OCI-LY7 (cell line): ENCODE results near the gene C1orf87. TPM values are rescaled to one million over a fixed set of nuclear protein-coding genes. Genes with fewer than 3 reads are reported as not detected.
A peak's percentile ranks its signal among the peaks of the same experiment; 100 is the strongest.
"Not testable (repeated sequence)": the region's sequence is repeated elsewhere in the genome, so short reads cannot be mapped to it uniquely, and the experiment has no call there.

Source experiments
- BruUV-seq: library from RNA; stranded (reverse); fragments of 400-500 nt; replicated peaks from 2 replicates; lab custom pipeline; 2021; lab: Mats Ljungman, UMichigan
- CTCF ChIA-PET: fragments of 300-600 bp; sonication (Branson Sonifier 250); formaldehyde crosslinking; loops from one replicate; lab custom pipeline; 2022; ENCODE audit warnings: antibody characterized with exemption; ENCODE audit not compliant: unreplicated experiment; lab: Charles Lee
- POLR2A ChIA-PET: fragments of 300-600 bp; sonication (Branson Sonifier 250); formaldehyde crosslinking; loops from one replicate; lab custom pipeline; 2022; ENCODE audit warnings: antibody characterized with exemption; lab: Charles Lee
- DNase-seq: peaks from one replicate; pipeline ENCODE4 v3.0.0-alpha.2; 2015; ENCODE audit warnings: low spot score
- H2AFZ ChIP-seq: fragments of 200-600 bp; sonication (generic), shearing (Covaris generic); 2 replicates; pipeline ENCODE4 v1.6.1; 2014; ENCODE audit warnings: mild to moderate bottlenecking, antibody characterized with exemption, low read length, moderate library complexity
- H3K27ac ChIP-seq: fragments of 200-600 bp; sonication (generic); 2 replicates; pipeline ENCODE4 v1.5.1; 2014; ENCODE audit warnings: mixed run types, low read depth, mild to moderate bottlenecking, moderate library complexity, low read length, inconsistent platforms; ENCODE audit not compliant: poor library complexity, severe bottlenecking
- H3K36me3 ChIP-seq: fragments of 200-600 bp; sonication (generic); 2 replicates; pipeline ENCODE4 v1.6.1; 2014; ENCODE audit warnings: mild to moderate bottlenecking, antibody characterized with exemption, low read length, moderate library complexity, mixed read lengths; ENCODE audit not compliant: insufficient read depth
- H3K4me1 ChIP-seq: fragments of 200-600 bp; sonication (generic); 2 replicates; pipeline ENCODE4 v1.5.1; 2014; ENCODE audit warnings: mild to moderate bottlenecking, low read length; ENCODE audit not compliant: insufficient read depth, poor library complexity, severe bottlenecking
- H3K4me2 ChIP-seq: fragments of 200-600 bp; sonication (generic); 2 replicates; pipeline ENCODE4 v1.6.1; 2014; ENCODE audit warnings: mild to moderate bottlenecking, low read length
- H3K4me3 ChIP-seq: fragments of 200-600 bp; sonication (generic); 2 replicates; pipeline ENCODE4 v1.5.1; 2014; ENCODE audit warnings: mild to moderate bottlenecking, low read depth, low read length; ENCODE audit not compliant: poor library complexity, severe bottlenecking
- H3K79me2 ChIP-seq: fragments of 200-600 bp; sonication (generic); 2 replicates; pipeline ENCODE4 v1.6.1; 2016; ENCODE audit warnings: low read depth, mild to moderate bottlenecking, low read length, moderate library complexity, mixed read lengths; ENCODE audit not compliant: insufficient read depth
- H3K9me2 ChIP-seq: fragments of 200-600 bp; sonication (generic); 2 replicates; pipeline ENCODE4 v1.6.1; 2016; ENCODE audit warnings: mild to moderate bottlenecking, low read length, mixed read lengths; ENCODE audit not compliant: insufficient read depth
- H3K9me3 ChIP-seq: fragments of 200-600 bp; sonication (generic); 2 replicates; pipeline ENCODE4 v1.6.1; 2014; ENCODE audit warnings: mild to moderate bottlenecking, mixed run types, low read length, mixed read lengths
- H4K20me1 ChIP-seq: fragments of 200-600 bp; sonication (generic); 2 replicates; pipeline ENCODE4 v1.6.1; 2014; ENCODE audit warnings: mild to moderate bottlenecking, antibody characterized with exemption, low read length, moderate library complexity, mixed read lengths; ENCODE audit not compliant: insufficient read depth
- CTCF ChIP-seq: fragments of 200-600 bp; sonication (generic); conservative IDR thresholded peaks from 2 replicates; pipeline ENCODE4 v1.5.1; 2014; ENCODE audit warnings: mild to moderate bottlenecking, antibody characterized with exemption, low read length, moderate library complexity, mixed read lengths
- EZH2phosphoT487 ChIP-seq: fragments of 200-600 bp; sonication (generic); IDR thresholded peaks from 2 replicates; pipeline ENCODE4 v1.6.1; 2018; ENCODE audit warnings: low read depth, borderline replicate concordance, mild to moderate bottlenecking, mixed run types, antibody characterized with exemption, low read length, moderate library complexity, mixed read lengths
- intact Hi-C: fragments of 100-400 bp; cut with micrococcal nuclease; formaldehyde crosslinking; loops from one replicate; pipeline ENCODE4 v1.10.0; 2022; ENCODE audit not compliant: unreplicated experiment
- total RNA-seq, 2 experiments: library from RNA; depleted of rRNA in 1 of 2; stranded (reverse); fragments of >200 nt in 1 of 2; shearing (Covaris generic) in 1 of 2; gene quantifications; 2 replicates each; pipeline ENCODE4 v1.2.3, GENCODE V29; 2014 to 2022

C1orf87 gene
- total RNA-seq, 2 experiments from 2014 or later = not detected

DNA sequence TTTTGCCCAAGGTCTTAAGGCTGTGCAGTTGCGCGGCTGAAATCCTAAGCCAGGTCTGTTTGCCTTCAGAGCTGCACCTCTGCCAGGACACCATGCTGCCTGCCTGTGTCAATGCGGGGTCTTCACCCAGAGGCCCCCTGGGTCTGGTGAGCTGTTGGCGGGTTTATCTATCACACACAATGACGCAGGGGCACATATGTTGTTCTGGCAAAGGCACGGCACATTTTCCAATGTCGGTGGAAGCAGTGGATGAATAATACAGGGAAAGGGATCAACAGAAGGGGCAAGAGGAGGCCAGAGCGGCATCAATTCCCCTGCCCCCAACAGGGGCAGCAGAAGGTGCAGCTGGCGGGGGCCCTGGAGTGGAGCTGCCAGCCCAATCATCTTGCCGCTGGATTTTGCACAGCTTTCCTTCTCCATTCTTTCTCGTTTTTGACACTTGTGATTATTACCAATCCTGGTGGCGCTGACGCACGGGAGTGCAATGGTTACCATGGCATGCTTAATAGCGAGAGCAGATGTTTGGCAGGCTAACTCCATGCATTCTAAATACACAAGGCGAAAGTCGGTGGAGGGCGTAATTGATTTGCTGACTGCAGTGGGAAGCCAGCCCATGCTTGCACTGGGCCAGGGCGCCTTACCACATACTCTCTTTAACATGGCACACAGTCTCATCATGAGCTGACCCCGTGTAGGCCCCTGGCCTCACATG is 101.2 kb downstream of the C1orf87 start:
- ChIA-PET POLR2A (interaction anchor here (0.6 kb wide), 1 partner anchor 16 kb away, joined by 10 read pairs; no protein-coding TSS in a partner anchor), CTCF (no interaction called here)
- intact Hi-C loops = loop anchor here (5.0 to 10.0 kb wide), 2 partner anchors 1480 to 1882 kb away; no protein-coding TSS in a partner anchor
- no TSS peak for BruUV-seq
- DNase-seq = no peak
- no peak overlapping the region for H3K27ac ChIP-seq
- H3K4me2 ChIP-seq = no peak overlapping the region
- no peaks in the 10 kb centered on the region for H3K9me2 ChIP-seq
- no peak for TF ChIP-seq EZH2phosphoT487
- no peak for TF ChIP-seq CTCF
- H4K20me1 ChIP-seq = no peaks in the 10 kb centered on the region
- H3K4me3 ChIP-seq = no peak overlapping the region
- no peaks in the 10 kb centered on the region for H3K36me3 ChIP-seq
- no peaks in the 10 kb centered on the region for H3K79me2 ChIP-seq
- H3K9me3 ChIP-seq = no peaks in the 10 kb centered on the region
- no peaks in the 10 kb centered on the region for H3K4me1 ChIP-seq
- no peak overlapping the region for H2AFZ ChIP-seq

DNA sequence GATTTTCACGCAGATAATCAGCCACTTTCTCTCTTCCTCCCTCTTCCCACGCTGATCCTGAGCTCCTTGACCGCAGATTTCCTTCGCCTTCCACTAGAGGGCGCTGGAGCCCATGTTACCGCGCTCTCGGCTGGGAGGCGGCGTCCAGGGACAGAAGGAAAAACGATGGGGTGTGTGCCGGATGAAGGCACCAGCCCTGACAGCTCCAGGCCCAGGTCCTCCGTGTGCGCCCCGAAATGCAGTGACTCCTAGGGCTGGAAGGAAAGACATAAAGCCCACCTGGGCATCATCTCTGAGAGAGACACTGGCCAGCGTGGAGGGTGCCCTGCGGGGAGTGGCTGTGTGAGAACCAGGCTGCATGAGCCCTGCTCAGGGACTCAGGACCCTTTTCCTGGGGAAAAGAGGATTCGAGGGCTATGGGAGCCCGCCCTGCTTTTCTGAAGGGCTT is 102.1 kb downstream of the C1orf87 start:
- no peak overlapping the region for H3K27ac ChIP-seq
- H3K79me2 ChIP-seq = no peaks in the 10 kb centered on the region
- no peaks in the 10 kb centered on the region for H3K9me2 ChIP-seq
- no peaks in the 10 kb centered on the region for H4K20me1 ChIP-seq
- no peak overlapping the region for H3K4me3 ChIP-seq
- peak; percentile 20 for DNase-seq
- ChIA-PET POLR2A (interaction anchor here (0.6 to 1.3 kb wide), 2 partner anchors 15 to 67 kb away, joined by 3 to 10 read pairs; no protein-coding TSS in a partner anchor), CTCF (no interaction called here)
- no peaks in the 10 kb centered on the region for H3K36me3 ChIP-seq
- TF ChIP-seq EZH2phosphoT487 = no peak
- TF ChIP-seq CTCF = peak; percentile 87
- no TSS peak for BruUV-seq
- no peaks in the 10 kb centered on the region for H3K9me3 ChIP-seq
- H3K4me2 ChIP-seq = no peak overlapping the region
- no peaks in the 10 kb centered on the region for H3K4me1 ChIP-seq
- intact Hi-C loops = loop anchor here (5.0 to 10.0 kb wide), 2 partner anchors 1481 to 1883 kb away; no protein-coding TSS in a partner anchor
- no peak overlapping the region for H2AFZ ChIP-seq

DNA sequence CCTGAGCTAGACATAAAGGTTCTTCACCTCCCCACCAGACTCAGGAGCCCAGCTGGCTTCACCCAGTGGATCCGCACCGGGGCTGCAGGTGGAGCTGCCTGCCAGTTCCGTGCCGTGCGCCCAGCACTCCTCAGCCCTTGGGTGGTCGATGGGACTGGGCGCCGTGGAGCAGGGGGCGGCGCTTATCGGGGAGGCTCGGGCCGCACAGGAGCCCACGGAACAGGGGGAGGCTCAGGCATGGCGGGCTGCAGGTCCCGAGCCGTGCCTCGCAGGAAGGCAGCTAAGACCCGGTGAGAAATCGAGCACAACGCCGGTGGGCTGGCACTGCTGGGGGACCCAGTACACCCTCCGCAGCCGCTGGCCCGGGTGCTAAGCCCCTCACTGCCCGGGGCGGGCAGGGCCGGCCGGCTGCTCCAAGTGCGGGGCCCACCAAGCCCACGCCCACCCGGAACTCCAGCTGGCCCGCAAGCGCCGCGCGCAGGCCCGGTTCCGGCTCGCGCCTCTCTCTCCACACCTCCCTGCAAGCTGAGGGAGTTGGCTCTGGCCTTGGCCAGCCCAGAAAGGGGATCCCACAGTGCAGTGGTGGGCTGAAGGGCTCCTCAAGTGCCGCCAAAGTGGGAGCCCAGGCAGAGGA is 103.9 kb downstream of the C1orf87 start:
- H3K27ac ChIP-seq, DNase-seq, H3K36me3 ChIP-seq, H3K79me2 ChIP-seq, H3K4me3 ChIP-seq, H3K9me3 ChIP-seq, H3K4me2 ChIP-seq, BruUV-seq, H2AFZ ChIP-seq, H3K9me2 ChIP-seq, CTCF ChIA-PET, POLR2A ChIA-PET, H4K20me1 ChIP-seq, H3K4me1 ChIP-seq: not testable (repeated sequence)
- intact Hi-C loops = loop anchor here (5.0 to 10.0 kb wide), 2 partner anchors 1483 to 1885 kb away; no protein-coding TSS in a partner anchor

- H3K79me2 ChIP-seq, H3K36me3 ChIP-seq, H3K4me3 ChIP-seq, H4K20me1 ChIP-seq, H3K4me1 ChIP-seq, H2AFZ ChIP-seq, H3K27ac ChIP-seq, CTCF ChIA-PET, H3K9me3 ChIP-seq, H3K4me2 ChIP-seq, BruUV-seq, DNase-seq, H3K9me2 ChIP-seq, intact Hi-C loops: not testable (repeated sequence)
- POLR2A ChIA-PET = interaction anchor here (0.6 kb wide), 1 partner anchor 38 kb away, joined by 3 read pairs; no protein-coding TSS in a partner anchor
Measured at GRCh38 chr1:59968746-59969145, 104.8 kb downstream of the C1orf87 start.
